Ishikawa (cell line): ENCODE measurements around the gene MYO7B.

Source experiments
- CEBPB ChIP-seq: IDR thresholded peaks from 2 replicates; pipeline ENCODE4 v1.6.1; 2012
- CREB1 ChIP-seq: IDR thresholded peaks from 2 replicates; pipeline ENCODE4 v1.6.1; 2012; ENCODE audit warnings: low read depth
- EGR1 ChIP-seq: IDR thresholded peaks from 2 replicates; pipeline ENCODE4 v1.6.1; 2012
- EP300 ChIP-seq: IDR thresholded peaks from 2 replicates; pipeline ENCODE4 v1.6.1; 2012; ENCODE audit warnings: borderline replicate concordance
- FOXM1 ChIP-seq: IDR thresholded peaks from 2 replicates; pipeline ENCODE4 v1.6.1; 2012; ENCODE audit warnings: low read depth, borderline replicate concordance
- NFIC ChIP-seq: IDR thresholded peaks from 2 replicates; pipeline ENCODE4 v1.6.1; 2012
- RAD21 ChIP-seq: IDR thresholded peaks from 2 replicates; pipeline ENCODE4 v1.6.1; 2012; ENCODE audit warnings: low read depth
- TAF1 ChIP-seq: IDR thresholded peaks from 2 replicates; pipeline ENCODE4 v1.6.1; 2012; ENCODE audit warnings: low read depth, mild to moderate bottlenecking
- TCF12 ChIP-seq: IDR thresholded peaks from 2 replicates; pipeline ENCODE4 v1.6.1; 2012; ENCODE audit warnings: low read depth
- TEAD4 ChIP-seq: IDR thresholded peaks from 2 replicates; pipeline ENCODE4 v1.6.1; 2012
- YY1 ChIP-seq: IDR thresholded peaks from 2 replicates; pipeline ENCODE4 v1.6.1; 2012; ENCODE audit warnings: low read depth
- ZBTB7A ChIP-seq: IDR thresholded peaks from 2 replicates; pipeline ENCODE4 v1.6.1; 2012; ENCODE audit warnings: low read depth
- TF ChIP-seq, protein P1 (sequence below): IDR thresholded peaks from 2 replicates; pipeline ENCODE4 v1.6.1; 2012
- TF ChIP-seq, protein P2 (sequence below): IDR thresholded peaks from 2 replicates; pipeline ENCODE4 v1.6.1; 2012; ENCODE audit warnings: low read depth, mild to moderate bottlenecking
- TF ChIP-seq, protein P3 (sequence below): IDR thresholded peaks from 2 replicates; pipeline ENCODE4 v1.6.1; 2012

MYO7B gene

DNA sequence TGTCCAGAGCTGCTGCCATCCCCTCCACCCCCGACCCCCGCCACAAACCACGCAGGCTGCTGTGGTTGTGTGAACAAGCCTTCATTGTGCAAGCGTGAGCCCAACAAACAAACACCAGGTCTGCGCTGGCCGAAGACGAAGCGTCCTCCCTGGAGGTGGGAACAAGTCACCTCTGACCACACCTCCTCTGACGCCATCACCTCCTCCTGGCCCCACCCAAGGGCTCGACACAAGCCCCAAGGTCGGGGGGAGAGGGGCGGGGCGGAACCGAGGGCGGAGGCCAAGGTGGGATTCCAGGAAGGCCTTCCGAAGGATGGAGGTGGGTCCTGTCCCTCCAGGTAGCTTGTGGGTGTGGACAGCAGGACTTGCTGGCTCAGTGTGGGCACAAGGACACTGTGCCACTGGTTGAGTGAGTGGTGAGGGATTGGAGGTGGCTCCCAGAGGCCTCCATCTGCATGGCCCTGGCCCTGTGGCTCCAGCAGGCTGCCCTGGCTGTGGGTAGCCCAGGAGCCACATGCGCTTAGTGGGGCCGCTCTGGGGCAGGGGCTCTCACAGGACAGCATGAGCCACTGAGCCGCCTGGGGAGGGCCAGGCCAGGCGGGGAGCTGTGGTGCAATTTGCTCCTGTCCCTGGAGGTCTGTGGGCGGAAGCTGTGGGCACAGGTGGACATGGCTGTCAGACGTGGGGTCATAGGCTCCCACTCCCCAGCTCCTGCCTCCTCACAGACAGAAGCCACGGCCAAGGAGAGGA, 103.1 kb downstream of the MYO7B start:
- no peak for TF ChIP-seq YY1
- TF ChIP-seq CEBPB, result no peak
- TF ChIP-seq EGR1, result no peak
- TF ChIP-seq, protein P1, sequence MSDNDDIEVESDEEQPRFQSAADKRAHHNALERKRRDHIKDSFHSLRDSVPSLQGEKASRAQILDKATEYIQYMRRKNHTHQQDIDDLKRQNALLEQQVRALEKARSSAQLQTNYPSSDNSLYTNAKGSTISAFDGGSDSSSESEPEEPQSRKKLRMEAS, result no peak
- TF ChIP-seq FOXM1, result no peak
- TF ChIP-seq ZBTB7A, result no peak; the same call in 1 of the 2 replicates
- TF ChIP-seq EP300, result no peak
- TF ChIP-seq TCF12, result no peak

DNA sequence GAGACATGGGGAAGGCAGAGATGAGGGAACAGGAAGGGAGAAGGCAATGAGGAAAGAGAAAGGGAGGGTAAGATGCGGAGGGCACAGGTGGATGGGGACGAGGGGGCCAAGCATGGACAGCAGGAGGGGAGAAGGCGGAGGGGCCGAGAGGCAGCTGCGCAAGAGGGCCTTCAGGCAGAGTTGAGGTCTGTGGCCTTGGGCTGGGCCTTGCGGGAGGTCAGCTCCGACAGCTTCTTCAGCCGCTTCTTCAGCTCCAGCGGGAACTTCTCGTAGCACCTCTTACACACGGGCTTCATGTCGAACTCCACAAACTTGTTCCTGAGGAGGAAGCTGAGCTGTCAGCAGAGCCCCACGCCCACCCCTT, 103.6 kb downstream of the MYO7B start:
- TF ChIP-seq TEAD4 (no peak), ZBTB7A (no peak), RAD21 (no peak), CEBPB (no peak), CREB1 (no peak), NFIC (no peak), YY1 (no peak)

DNA sequence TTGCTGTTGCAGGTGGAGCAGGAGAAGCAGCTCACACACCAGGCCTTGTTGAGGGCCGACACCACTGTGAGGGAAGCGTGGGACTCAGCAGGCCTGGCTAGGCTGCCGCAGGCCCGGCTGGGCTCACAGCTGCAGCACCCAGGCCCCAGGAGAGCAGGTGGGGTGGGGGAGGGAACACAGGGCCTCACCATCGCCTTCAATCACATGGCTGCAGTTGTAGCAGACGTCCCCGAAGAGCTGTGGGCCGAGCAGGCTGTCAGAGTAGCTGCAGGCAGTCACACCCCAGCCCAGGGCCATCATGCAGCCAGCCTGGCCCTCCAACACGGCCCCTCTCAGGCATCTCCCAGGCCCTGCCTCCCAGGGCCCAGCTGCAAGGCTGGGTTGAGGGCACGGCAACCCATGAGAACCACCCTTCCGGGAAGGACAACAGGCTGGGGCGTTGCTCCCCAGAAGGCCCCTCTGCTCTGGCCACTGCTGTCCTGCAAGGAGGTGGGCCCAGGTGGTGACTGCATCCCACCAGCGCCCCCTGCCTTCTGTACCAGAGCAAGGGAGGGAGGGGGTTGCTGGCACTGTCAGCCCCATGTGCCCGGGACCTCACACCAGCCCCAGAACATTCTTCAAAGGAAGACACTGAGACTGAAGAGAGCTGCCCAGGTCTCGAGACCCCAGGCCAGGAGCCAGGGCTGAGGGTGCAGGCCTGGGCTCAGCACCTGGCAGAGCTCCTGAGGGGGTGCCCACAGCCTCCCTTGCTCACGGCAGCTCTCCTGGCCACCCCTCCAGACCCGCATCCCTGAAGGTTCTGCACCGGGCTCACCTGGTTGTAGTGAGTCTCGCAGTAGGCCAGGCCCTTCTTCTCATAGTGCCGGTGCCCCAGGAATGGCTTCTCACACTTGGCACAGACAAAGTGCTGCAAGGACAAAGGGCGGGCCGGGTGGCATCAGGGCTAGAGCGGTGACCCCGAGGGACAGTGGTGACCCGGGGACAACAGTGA, 104.9 kb downstream of the MYO7B start:
- no peak for TF ChIP-seq TCF12
- TF ChIP-seq, protein P2, sequence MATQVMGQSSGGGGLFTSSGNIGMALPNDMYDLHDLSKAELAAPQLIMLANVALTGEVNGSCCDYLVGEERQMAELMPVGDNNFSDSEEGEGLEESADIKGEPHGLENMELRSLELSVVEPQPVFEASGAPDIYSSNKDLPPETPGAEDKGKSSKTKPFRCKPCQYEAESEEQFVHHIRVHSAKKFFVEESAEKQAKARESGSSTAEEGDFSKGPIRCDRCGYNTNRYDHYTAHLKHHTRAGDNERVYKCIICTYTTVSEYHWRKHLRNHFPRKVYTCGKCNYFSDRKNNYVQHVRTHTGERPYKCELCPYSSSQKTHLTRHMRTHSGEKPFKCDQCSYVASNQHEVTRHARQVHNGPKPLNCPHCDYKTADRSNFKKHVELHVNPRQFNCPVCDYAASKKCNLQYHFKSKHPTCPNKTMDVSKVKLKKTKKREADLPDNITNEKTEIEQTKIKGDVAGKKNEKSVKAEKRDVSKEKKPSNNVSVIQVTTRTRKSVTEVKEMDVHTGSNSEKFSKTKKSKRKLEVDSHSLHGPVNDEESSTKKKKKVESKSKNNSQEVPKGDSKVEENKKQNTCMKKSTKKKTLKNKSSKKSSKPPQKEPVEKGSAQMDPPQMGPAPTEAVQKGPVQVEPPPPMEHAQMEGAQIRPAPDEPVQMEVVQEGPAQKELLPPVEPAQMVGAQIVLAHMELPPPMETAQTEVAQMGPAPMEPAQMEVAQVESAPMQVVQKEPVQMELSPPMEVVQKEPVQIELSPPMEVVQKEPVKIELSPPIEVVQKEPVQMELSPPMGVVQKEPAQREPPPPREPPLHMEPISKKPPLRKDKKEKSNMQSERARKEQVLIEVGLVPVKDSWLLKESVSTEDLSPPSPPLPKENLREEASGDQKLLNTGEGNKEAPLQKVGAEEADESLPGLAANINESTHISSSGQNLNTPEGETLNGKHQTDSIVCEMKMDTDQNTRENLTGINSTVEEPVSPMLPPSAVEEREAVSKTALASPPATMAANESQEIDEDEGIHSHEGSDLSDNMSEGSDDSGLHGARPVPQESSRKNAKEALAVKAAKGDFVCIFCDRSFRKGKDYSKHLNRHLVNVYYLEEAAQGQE, result no peak
- TF ChIP-seq, protein P1, result no peak
- peak; percentile 48; the same call in 1 of the 2 replicates for TF ChIP-seq ZBTB7A
- TF ChIP-seq TAF1, result no peak
- peak; percentile 37; the same call in 1 of the 2 replicates for TF ChIP-seq RAD21
- no peak for TF ChIP-seq CEBPB

DNA sequence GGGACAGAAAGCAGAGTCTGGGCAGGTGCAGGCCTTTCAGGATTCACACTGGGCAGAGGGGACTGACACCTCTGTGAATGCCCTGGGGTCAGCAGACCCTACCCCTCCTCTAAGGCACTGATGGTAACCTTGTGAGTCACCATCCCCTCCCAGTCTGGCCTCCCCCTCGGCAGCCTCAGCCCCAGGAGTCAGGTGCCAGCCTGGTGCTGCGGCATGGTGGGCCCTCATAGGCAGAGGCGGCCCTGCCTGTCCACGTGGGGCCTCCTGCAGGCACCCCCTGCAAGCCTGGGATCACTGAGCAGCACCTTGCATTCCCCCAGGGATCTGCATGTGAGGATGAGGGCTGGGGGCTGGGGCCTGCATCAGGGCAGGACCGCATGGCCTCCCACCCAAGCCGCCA, 105.7 kb downstream of the MYO7B start:
- TF ChIP-seq RAD21 (no peak), FOXM1 (no peak), TCF12 (no peak), TAF1 (no peak), NFIC (no peak), EP300 (no peak), TEAD4 (no peak), ZBTB7A (no peak), YY1 (no peak), EGR1 (no peak), CEBPB (no peak), CREB1 (no peak)
- TF ChIP-seq, protein P3, sequence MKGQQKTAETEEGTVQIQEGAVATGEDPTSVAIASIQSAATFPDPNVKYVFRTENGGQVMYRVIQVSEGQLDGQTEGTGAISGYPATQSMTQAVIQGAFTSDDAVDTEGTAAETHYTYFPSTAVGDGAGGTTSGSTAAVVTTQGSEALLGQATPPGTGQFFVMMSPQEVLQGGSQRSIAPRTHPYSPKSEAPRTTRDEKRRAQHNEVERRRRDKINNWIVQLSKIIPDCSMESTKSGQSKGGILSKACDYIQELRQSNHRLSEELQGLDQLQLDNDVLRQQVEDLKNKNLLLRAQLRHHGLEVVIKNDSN, result no peak
- TF ChIP-seq, protein P1, result no peak
- TF ChIP-seq, protein P2, result no peak

DNA sequence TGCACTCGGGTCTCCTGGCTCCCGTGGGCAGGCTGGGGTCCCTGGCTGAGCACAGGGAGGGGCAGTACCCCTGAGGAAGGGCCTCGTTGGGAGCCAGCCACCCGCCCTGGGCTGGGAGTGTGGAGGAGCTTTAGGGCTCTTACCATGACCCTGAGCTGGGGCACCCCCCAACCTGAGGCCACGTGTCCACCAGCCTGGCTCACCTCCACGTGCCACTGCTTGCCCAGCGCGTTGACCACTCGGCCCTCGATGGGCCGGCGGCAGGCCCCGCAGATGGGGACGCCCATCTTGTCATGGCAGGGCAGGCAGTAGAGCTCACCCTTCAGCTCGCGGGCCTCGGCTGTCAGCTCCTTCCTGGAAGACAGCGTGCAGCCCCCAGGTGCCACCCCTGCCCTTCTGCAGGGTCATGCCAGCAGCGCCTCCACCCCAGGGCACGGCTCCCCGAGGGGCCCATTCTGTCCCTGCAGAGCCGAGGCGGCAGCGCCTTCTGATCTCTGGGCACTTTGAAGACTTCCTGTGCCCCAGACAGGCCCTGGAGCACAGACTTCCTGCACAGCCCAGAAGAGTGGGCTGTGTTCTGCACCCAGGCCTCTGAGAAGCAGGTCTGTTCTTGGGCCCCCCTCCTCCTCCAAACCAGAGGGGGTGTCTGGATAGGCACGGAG, 106.5 kb downstream of the MYO7B start:
- TF ChIP-seq, protein P2, result no peak
- TF ChIP-seq NFIC (no peak), FOXM1 (no peak), CREB1 (no peak), RAD21 (no peak), TAF1 (no peak), ZBTB7A (no peak), EGR1 (no peak), EP300 (no peak), TEAD4 (no peak), YY1 (no peak), CEBPB (no peak), TCF12 (no peak)
- TF ChIP-seq, protein P1, result no peak
- TF ChIP-seq, protein P3, result no peak
